DND-41 (cell line): ENCODE results near the gene MAST4.

Experiments used
- EZH2 ChIP-seq: IDR thresholded peaks from 3 replicates; pipeline ENCODE4 v1.6.1; 2012; ENCODE audit warnings: borderline replicate concordance, low read depth, mild to moderate bottlenecking, moderate library complexity, low read length, inconsistent platforms; ENCODE audit not compliant: severe bottlenecking
- TF ChIP-seq, protein P1 (sequence below): IDR thresholded peaks from 2 replicates; pipeline ENCODE4 v1.5.1; 2012; ENCODE audit warnings: borderline replicate concordance, low read length, moderate library complexity, mild to moderate bottlenecking; ENCODE audit not compliant: poor library complexity, severe bottlenecking; ENCODE audit errors: extremely low read depth

DNA sequence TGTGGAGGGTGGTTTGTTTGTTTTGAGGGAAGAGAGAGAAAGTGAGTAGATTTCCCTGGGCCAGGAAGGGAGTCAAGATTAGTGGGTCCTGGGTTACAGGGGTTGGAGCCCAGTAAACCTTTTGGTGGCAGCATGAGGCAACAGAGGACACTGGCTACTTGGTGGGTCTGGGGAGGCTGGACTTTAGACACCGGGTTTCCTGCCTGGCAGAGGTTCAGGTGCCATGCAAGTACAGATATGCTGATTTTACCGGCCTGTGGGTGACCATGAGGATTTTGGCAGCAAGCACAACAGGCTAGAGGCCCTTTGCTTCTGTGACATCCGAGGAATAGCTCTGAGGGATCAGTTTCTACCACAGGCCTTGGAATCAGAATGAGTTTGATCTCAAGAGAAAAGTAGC lies 18.9 kb downstream of the MAST4 start:
- TF ChIP-seq, protein P1, sequence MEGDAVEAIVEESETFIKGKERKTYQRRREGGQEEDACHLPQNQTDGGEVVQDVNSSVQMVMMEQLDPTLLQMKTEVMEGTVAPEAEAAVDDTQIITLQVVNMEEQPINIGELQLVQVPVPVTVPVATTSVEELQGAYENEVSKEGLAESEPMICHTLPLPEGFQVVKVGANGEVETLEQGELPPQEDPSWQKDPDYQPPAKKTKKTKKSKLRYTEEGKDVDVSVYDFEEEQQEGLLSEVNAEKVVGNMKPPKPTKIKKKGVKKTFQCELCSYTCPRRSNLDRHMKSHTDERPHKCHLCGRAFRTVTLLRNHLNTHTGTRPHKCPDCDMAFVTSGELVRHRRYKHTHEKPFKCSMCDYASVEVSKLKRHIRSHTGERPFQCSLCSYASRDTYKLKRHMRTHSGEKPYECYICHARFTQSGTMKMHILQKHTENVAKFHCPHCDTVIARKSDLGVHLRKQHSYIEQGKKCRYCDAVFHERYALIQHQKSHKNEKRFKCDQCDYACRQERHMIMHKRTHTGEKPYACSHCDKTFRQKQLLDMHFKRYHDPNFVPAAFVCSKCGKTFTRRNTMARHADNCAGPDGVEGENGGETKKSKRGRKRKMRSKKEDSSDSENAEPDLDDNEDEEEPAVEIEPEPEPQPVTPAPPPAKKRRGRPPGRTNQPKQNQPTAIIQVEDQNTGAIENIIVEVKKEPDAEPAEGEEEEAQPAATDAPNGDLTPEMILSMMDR: no peak
- no peak for TF ChIP-seq EZH2
